Measurements from ENCODE around the gene TDRD1. TPM values are rescaled to one million over a fixed set of nuclear protein-coding genes. Genes with fewer than 3 reads are reported as not detected.

TDRD1 gene
- total RNA-seq, 1 donor from 2014 or later: not detected

- H3K36me3 Mint-ChIP-seq (ENCODE audit: low read depth): peaks cover 1% of the 10 kb centered on the region
- DNase-seq (ENCODE audit: low spot score): no peak
- no peak for TF ChIP-seq CTCF (IDR thresholded peaks at IDR 0.05)
- no peaks in the 10 kb centered on the region for H3K4me1 Mint-ChIP-seq (ENCODE audit: low read depth)
- H3K27me3 Mint-ChIP-seq (ENCODE audit: low read depth): peaks cover 20% of the 10 kb centered on the region
- no peaks in the 10 kb centered on the region for H3K9me3 Mint-ChIP-seq (ENCODE audit: low read depth)
- H3K4me3 Mint-ChIP-seq (ENCODE audit: unreplicated experiment): no peak overlapping the region
- H3K27ac Mint-ChIP-seq (ENCODE audit: unreplicated experiment): no peak overlapping the region
Observed at GRCh38 chr10:114252883-114253282, 73.7 kb downstream of the TDRD1 start.

GRCh38 chr10:114255227-114255626 is 76.1 kb downstream of the TDRD1 start:
- DNase-seq (ENCODE audit: low spot score): no peak
- TF ChIP-seq CTCF (IDR thresholded peaks at IDR 0.05): no peak
- Mint-ChIP-seq H3K4me1 (ENCODE audit: low read depth) (no peaks in the 10 kb centered on the region), H3K9me3 (ENCODE audit: low read depth) (no peaks in the 10 kb centered on the region), H3K27ac (ENCODE audit: unreplicated experiment) (no peak overlapping the region), H3K27me3 (ENCODE audit: low read depth) (peaks cover 8% of the 10 kb centered on the region), H3K4me3 (ENCODE audit: unreplicated experiment) (no peak overlapping the region), H3K36me3 (ENCODE audit: low read depth) (peaks cover 1% of the 10 kb centered on the region)

GRCh38 chr10:114256008-114256765 is 77.0 kb downstream of the TDRD1 start:
- H3K27me3 Mint-ChIP-seq (ENCODE audit: low read depth): peaks cover 8% of the 10 kb centered on the region
- H3K27ac Mint-ChIP-seq (ENCODE audit: unreplicated experiment): no peak overlapping the region
- peaks cover 3% of the 10 kb centered on the region for H3K4me1 Mint-ChIP-seq (ENCODE audit: low read depth)
- no peak overlapping the region for H3K4me3 Mint-ChIP-seq (ENCODE audit: unreplicated experiment)
- no peak for TF ChIP-seq CTCF (IDR thresholded peaks at IDR 0.05)
- no peak for DNase-seq (ENCODE audit: low spot score)
- H3K36me3 Mint-ChIP-seq (ENCODE audit: low read depth): peaks cover 1% of the 10 kb centered on the region
- H3K9me3 Mint-ChIP-seq (ENCODE audit: low read depth): no peaks in the 10 kb centered on the region

- H3K27me3 Mint-ChIP-seq (ENCODE audit: low read depth): peaks cover 7% of the 10 kb centered on the region
- no peaks in the 10 kb centered on the region for H3K9me3 Mint-ChIP-seq (ENCODE audit: low read depth)
- no peak overlapping the region for H3K4me3 Mint-ChIP-seq (ENCODE audit: unreplicated experiment)
Observed at GRCh38 chr10:114256822-114257221, 77.7 kb downstream of the TDRD1 start.

GRCh38 chr10:114257498-114257897 is 78.3 kb downstream of the TDRD1 start:
- H3K4me3 Mint-ChIP-seq (ENCODE audit: unreplicated experiment): no peak overlapping the region
- H3K36me3 Mint-ChIP-seq (ENCODE audit: low read depth): peaks cover 1% of the 10 kb centered on the region
- no peaks in the 10 kb centered on the region for H3K9me3 Mint-ChIP-seq (ENCODE audit: low read depth)
- peaks cover 4% of the 10 kb centered on the region for H3K4me1 Mint-ChIP-seq (ENCODE audit: low read depth)
- H3K27me3 Mint-ChIP-seq (ENCODE audit: low read depth): peaks cover 7% of the 10 kb centered on the region
- no peak overlapping the region for H3K27ac Mint-ChIP-seq (ENCODE audit: unreplicated experiment)
- no peak for DNase-seq (ENCODE audit: low spot score)
- no peak for TF ChIP-seq CTCF (IDR thresholded peaks at IDR 0.05)

More at GRCh38 chr10:114256822-114257221, 77.7 kb downstream of the TDRD1 start:
- Mint-ChIP-seq H3K36me3 (ENCODE audit: low read depth) (peaks cover 1% of the 10 kb centered on the region), H3K27ac (ENCODE audit: unreplicated experiment) (no peak overlapping the region), H3K4me1 (ENCODE audit: low read depth) (peaks cover 4% of the 10 kb centered on the region)
- no peak for TF ChIP-seq CTCF (IDR thresholded peaks at IDR 0.05)
- no peak for DNase-seq (ENCODE audit: low spot score)
